ENCODE measurements around the gene LDLRAD2. TPM values are rescaled to one million over a fixed set of nuclear protein-coding genes. Genes with fewer than 3 reads are reported as not detected.
A peak's percentile ranks its signal among the peaks of the same experiment; 100 is the strongest.

The LDLRAD2 gene
- total and polyA plus RNA-seq, 2 donors, result 0.63 to 7.1 TPM

DNA sequence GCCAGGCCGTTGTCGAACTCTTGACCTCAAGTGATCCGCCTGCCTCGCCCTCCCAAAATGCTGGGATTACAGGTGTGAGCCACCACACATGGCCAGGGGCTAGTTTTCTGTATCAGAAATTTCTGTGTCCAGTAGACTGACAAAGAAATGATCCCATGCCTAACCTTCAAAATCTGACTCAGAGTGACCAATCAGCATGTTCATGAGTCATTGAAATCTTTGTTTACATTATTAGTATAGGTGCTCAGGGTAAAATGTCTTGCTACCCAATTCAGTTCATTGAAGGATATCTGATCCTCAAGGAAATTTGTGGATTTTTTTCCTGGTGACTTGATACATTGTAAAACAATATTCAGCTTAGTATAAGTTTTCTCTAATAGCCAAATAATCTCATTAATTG, 11.0 kb upstream of the LDLRAD2 start:
- no peaks in the 10 kb centered on the region for H3K36me3 ChIP-seq (ENCODE audit: insufficient read depth)
- no peak overlapping the region for H3K27ac ChIP-seq (ENCODE audit: low read depth)
- 91% methylated on average over 4 of the region's 4 CpGs for WGBS
- H3K4me3 ChIP-seq (ENCODE audit: low read depth, low read length), result no peak overlapping the region
- DNase-seq (ENCODE audit: extremely low spot score), result no peak
- no peaks in the 10 kb centered on the region for H3K4me1 ChIP-seq (ENCODE audit: insufficient read depth)

DNA sequence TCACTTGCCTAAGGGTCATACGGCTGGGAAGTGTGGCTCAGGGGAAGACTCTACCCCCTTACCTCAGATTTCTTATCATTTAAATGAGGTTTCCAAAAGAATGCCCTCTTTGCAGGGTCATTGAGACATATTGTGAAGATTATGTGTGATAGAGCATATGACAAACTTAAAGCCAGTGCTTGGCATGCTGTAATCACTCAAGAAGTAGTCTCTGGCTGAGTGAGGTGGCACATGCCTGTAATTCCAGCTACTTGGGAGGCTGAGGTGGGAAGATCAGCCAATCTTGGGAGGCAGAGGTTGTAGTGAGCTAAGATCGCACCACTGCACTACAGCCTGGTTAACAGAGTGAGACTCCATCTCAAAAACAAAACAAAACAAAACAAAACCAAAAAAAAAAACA, 7.5 kb upstream of the LDLRAD2 start:
- no peaks in the 10 kb centered on the region for H3K4me1 ChIP-seq (ENCODE audit: insufficient read depth)
- WGBS, result 75% methylated on average over 2 of the region's 2 CpGs
- H3K4me3 ChIP-seq (ENCODE audit: low read depth, low read length), result no peak overlapping the region
- no peaks in the 10 kb centered on the region for H3K36me3 ChIP-seq (ENCODE audit: insufficient read depth)
- no peak overlapping the region for H3K27ac ChIP-seq (ENCODE audit: low read depth)
- no peak for DNase-seq (ENCODE audit: extremely low spot score)

DNA sequence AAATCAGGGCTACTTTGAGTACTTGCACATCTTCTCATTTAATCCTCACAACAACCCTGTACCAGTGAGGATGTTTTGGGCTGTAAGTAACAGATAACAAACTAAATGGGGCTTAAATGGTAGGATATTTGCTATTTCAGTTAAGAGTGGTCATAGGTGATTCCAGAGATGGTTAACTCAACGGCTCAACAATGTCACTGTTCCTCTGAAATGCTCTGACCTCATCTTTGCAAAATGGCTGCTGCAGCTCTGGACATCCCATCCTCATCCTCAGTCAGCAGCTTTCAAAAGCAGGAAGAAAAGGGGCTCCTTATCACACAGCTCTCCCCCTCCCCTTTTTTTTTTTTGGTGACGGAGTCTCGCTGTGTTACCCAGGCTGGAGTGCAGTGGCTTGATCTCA, 1.5 kb downstream of the LDLRAD2 start:
- WGBS, result 96% methylated on average over 3 of the region's 3 CpGs
- no peak for DNase-seq (ENCODE audit: extremely low spot score)
- H3K4me1 ChIP-seq (ENCODE audit: insufficient read depth), result no peaks in the 10 kb centered on the region

DNA sequence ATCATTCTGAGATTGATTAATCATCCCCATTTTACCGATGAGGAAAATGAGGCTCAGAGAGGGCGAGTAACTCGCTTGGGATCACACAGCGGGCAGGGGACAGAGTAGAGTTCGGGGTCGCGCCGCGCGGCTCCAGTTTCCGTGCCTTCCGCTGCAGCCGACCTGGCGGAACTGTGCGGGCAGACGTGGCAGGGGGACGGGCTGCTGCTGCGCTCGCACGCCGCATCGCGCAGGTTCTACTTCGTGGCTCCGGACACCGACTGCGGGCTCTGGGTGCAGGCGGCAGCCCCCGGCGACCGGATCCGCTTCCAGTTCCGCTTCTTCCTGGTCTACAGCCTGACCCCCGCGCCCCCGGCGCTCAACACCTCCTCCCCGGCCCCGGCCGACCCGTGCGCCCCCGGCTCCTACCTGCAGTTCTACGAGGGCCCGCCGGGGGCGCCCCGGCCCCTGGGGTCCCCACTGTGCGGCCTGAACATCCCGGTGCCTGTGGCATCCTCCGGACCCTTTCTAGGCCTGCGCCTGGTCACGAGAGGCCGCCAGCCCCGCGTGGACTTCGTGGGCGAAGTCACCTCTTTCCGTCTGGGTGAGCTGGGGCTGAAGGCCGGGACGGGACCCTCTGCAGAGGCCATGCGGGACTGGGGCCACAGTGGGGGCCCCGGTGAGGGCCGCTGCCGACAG, 2.3 kb downstream of the LDLRAD2 start:
- no peak overlapping the region for H3K27ac ChIP-seq (ENCODE audit: low read depth)
- H3K36me3 ChIP-seq (ENCODE audit: insufficient read depth), result no peaks in the 10 kb centered on the region
- H3K4me3 ChIP-seq (ENCODE audit: low read depth, low read length), result peak overlapping the region; percentile 30
- no peaks in the 10 kb centered on the region for H3K4me1 ChIP-seq (ENCODE audit: insufficient read depth)
- WGBS, result 12% methylated on average over 65 of the region's 65 CpGs
- no peak for DNase-seq (ENCODE audit: extremely low spot score)

More for the DNA sequence above, 1.5 kb downstream of the LDLRAD2 start:
- H3K36me3 ChIP-seq (ENCODE audit: insufficient read depth), result no peaks in the 10 kb centered on the region
- H3K4me3 ChIP-seq (ENCODE audit: low read depth, low read length), result no peak overlapping the region
- H3K27ac ChIP-seq (ENCODE audit: low read depth), result no peak overlapping the region

DNA sequence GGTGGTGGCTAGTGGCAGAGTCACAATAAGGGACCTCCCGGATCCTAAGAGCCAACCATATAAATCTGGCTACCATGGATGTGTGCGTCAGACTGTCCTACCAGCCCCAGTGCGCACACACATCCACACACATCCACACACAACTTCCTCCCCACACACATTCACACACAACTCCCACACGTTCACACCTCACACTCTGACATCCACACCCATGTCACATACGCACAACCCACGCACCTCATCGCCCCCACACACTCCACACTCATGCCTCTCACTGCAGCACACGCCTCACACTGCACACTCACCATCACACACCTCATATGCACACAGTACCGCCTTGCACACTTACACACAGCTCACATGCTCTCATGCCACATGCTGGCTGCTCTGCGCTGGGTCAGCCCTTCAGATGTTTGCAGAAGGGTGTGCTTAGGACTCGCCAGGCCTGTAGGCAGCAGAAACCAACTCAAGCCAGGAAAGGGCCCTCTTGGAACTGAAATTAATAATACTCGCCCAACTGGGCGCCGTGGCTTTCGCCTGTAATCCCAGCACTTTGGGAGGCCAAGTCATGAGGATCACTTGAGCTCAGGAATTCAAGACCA, 3.0 kb downstream of the LDLRAD2 start:
- WGBS, result 94% methylated on average over 15 of the region's 15 CpGs
- Histone ChIP-seq H3K36me3 (ENCODE audit: insufficient read depth) (no peaks in the 10 kb centered on the region), H3K4me1 (ENCODE audit: insufficient read depth) (no peaks in the 10 kb centered on the region), H3K27ac (ENCODE audit: low read depth) (no peak overlapping the region), H3K4me3 (ENCODE audit: low read depth, low read length) (no peak overlapping the region)
- DNase-seq (ENCODE audit: extremely low spot score), result no peak

DNA sequence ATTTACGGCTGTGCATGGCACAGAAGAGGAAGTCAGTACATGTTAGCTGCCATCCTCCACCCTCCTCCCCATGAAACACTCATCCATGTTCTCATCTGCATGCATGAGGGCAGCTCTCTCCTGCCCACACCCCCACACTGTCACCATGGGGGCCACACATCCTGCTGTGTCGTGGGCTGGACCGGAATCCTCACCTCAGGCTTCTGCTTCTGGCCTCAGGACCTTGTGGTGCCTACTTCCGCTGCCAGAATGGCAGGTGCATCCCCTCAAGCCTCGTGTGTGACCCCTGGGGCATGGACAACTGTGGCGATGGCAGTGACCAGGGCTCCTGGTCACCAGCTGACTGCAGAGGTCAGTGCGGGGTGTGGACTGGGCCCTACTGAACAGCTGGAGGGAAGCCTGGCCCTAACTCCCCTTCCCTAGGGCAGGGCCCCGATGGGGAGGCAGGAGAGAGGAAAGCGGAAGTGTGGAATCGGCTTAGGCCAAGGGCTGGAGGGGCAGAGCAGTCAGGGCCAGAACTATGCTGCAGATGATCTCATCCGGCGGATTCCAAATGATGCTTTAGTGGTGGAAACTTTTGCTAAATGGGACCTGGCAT, 3.8 kb downstream of the LDLRAD2 start:
- Histone ChIP-seq H3K27ac (ENCODE audit: low read depth) (no peak overlapping the region), H3K36me3 (ENCODE audit: insufficient read depth) (no peaks in the 10 kb centered on the region), H3K4me3 (ENCODE audit: low read depth, low read length) (no peak overlapping the region), H3K4me1 (ENCODE audit: insufficient read depth) (no peaks in the 10 kb centered on the region)
- DNase-seq (ENCODE audit: extremely low spot score), result no peak
- WGBS, result 63% methylated on average over 12 of the region's 12 CpGs

DNA sequence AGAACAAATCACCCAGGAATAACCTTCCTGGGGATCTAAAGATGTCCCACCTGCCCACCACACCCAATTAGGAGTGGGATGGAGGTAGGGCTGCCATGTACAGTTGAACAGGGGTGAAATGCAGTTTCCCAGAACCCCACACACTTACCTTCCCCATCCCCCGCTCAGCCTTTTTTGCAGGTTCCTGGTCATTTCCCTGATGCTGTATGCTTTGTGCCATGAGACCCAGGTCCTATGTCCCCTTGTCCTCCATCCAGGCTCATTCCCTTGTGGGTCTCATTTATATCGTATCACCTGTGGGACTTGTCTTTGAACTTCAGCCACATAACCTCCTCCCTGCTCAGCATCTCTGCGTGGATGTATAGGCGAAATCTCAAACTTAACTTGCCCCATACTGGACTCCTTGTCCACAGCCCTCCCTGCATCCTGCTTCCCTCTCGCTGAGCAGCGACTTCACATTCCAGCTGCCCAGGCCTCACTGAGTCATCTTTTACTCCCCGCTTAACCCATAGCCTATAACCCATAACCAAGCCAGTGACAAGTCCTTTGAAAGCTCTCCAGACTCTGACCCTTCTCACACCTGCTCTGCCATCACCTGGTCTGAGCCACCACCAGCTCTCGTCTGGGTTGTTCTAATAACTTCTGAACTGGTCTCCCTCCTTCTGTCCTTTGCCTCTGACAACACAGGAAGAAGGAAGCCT, 4.7 kb downstream of the LDLRAD2 start:
- WGBS, result 67% methylated on average over 8 of the region's 8 CpGs
- no peak overlapping the region for H3K4me3 ChIP-seq (ENCODE audit: low read depth, low read length)
- no peak for DNase-seq (ENCODE audit: extremely low spot score)
- H3K27ac ChIP-seq (ENCODE audit: low read depth), result no peak overlapping the region
- no peaks in the 10 kb centered on the region for H3K36me3 ChIP-seq (ENCODE audit: insufficient read depth)
- H3K4me1 ChIP-seq (ENCODE audit: insufficient read depth), result no peaks in the 10 kb centered on the region

DNA sequence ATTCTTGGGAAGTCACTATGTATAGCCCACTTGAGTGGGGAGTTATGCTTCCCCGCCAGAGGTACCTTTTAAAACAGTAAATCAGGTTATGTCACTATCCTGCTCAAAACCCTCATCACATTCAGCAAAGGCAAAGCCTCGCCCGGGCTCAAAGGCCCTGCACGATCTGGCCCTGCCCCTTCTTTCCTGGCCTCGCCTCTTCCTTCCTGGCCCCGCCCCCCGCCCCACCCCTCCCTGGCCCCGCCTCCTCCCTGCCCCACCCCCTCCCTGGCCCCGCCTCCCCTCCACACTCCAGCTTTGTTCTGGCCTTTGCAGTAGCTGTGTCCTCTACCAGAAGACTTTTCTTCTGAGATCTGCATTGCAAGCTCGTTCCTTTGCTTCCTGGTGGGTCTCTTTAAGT, 6.6 kb downstream of the LDLRAD2 start:
- no peak overlapping the region for H3K27ac ChIP-seq (ENCODE audit: low read depth)

DNA sequence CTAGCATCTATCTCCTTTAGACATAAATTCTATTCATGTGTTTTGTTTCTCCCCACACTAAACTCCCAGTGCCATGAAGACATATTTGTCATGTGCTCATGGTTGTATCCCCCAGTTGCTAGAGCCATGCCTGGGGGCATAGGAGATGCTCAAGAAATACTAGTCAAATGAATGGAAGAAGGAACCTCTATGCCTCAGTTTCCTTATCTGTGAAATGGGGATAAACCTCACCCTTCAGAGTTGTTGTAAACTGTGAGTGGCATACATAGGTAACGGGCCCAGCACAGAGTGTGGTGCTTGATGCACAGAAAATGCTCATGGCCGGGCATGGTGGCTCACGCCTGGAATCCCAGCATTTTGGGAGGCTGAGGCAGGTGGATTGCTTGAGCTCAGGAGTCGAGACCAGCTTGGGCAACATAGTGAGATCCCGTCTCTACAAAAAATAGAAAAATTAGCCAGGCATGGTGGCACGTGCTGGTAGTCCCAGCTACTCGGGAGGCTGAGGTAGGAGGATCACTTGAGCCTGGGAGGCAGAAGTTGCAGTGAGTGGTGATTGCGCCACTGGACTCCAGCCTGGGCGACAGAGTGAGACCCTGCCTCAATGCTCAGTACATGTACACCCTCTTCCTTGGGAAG, 8.7 kb downstream of the LDLRAD2 start:
- DNase-seq (ENCODE audit: extremely low spot score), result no peak
- Histone ChIP-seq H3K4me1 (ENCODE audit: insufficient read depth) (no peaks in the 10 kb centered on the region), H3K27ac (ENCODE audit: low read depth) (no peak overlapping the region), H3K4me3 (ENCODE audit: low read depth, low read length) (no peak overlapping the region), H3K36me3 (ENCODE audit: insufficient read depth) (peaks cover 5% of the 10 kb centered on the region)
- WGBS, result 96% methylated on average over 9 of the region's 9 CpGs

More for the DNA sequence above, 6.6 kb downstream of the LDLRAD2 start:
- H3K4me3 ChIP-seq (ENCODE audit: low read depth, low read length), result no peak overlapping the region
- WGBS, result 29% methylated on average over 10 of the region's 10 CpGs
- no peaks in the 10 kb centered on the region for H3K4me1 ChIP-seq (ENCODE audit: insufficient read depth)
- no peaks in the 10 kb centered on the region for H3K36me3 ChIP-seq (ENCODE audit: insufficient read depth)
- DNase-seq (ENCODE audit: extremely low spot score), result no peak

DNA sequence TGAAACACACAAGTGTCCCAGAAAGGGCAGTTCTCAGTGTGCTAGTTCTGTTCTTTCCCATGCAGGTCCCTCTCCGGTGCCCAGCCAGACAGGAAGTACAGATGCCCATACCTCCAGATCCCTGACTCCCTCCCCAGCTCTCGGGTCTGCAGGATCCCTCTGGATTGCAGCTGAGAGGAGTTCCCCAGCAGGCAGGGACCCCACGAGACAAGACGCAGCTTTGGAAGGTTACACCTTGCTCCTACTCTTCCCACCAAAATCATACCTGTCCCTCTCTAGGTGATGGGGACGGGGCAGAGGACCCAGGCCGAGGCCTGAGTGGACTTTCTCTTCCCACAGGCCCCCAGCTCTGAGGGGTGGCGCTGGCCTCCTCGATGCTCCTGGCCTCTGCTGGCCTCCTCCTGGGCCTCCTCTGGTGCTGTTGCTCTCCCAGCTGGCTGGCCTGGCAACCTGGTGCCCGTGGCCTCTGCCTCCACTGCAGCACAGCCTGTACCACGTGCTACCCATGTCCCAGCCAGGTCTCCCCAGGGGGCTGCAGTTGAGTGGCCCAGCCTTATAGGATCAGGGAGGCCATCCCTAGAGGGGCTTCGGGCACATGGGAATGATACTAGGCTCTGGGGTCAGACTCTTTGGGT, 9.4 kb downstream of the LDLRAD2 start:
- 89% methylated on average over 11 of the region's 11 CpGs for WGBS
- no peak overlapping the region for H3K4me3 ChIP-seq (ENCODE audit: low read depth, low read length)

DNA sequence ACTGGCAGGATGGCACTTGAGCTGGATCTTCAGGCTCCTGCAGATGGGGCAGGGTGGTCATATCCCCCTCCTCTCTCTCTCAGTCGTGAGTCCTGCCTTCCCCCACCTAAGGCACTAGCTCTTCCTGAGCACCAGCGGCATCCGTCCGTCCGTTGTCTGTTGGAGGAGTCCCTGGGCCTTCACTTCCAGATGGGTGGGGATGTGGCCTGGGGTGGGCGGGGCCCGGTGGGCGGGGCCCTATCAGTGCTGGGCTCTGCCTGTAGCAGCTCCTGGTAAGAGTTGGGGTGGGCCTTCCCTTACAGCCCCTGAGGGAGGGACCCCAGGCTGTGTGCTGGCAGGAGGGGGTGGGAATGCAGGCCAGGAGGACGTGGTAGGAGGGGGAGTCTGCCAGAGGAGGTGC, 10.3 kb downstream of the LDLRAD2 start:
- peaks cover 5% of the 10 kb centered on the region for H3K36me3 ChIP-seq (ENCODE audit: insufficient read depth)
- WGBS, result 37% methylated on average over 9 of the region's 9 CpGs
- no peak overlapping the region for H3K4me3 ChIP-seq (ENCODE audit: low read depth, low read length)
- H3K4me1 ChIP-seq (ENCODE audit: insufficient read depth), result no peaks in the 10 kb centered on the region
- no peak for DNase-seq (ENCODE audit: extremely low spot score)
- no peak overlapping the region for H3K27ac ChIP-seq (ENCODE audit: low read depth)

More for the DNA sequence above, 9.4 kb downstream of the LDLRAD2 start:
- Histone ChIP-seq H3K27ac (ENCODE audit: low read depth) (no peak overlapping the region), H3K36me3 (ENCODE audit: insufficient read depth) (peaks cover 5% of the 10 kb centered on the region), H3K4me1 (ENCODE audit: insufficient read depth) (no peaks in the 10 kb centered on the region)
- DNase-seq (ENCODE audit: extremely low spot score), result no peak

DNA sequence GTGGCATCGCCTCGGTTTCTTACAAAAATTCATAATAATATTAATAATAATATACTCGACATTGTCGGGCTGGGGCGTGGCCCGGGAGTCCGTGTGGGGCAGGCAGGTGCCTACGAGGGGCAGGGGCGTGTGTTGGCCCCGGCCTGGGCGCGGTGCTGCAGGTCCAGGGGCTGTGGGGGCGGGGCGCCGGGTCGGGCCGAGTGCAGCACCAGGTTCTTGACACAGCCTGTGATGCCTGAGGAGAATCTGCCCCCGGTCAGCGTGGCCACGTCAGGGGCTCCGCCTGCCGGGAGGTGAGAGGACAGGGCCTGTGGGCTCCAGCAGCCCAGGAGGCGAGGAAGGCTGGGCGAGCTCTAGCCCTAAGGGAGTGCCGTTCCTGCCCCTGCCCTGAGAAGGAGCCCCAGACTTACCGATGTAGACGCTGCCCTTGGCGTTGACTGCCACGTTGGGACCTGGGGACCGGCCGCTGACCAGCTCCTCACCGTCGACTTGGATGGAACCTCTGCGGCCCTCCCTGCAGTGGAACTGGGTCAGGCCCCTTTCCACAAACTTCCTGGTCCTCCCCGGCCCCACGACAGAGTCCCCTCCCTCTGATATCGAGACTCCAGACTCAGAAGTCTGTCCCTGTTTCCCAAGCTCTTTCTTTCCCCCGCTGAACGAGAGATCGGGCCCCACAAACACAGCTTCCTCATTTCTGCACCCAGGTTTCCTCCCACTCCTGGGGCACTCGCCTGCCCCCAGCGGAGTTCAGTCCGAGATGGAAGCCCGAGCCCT, 11.3 kb downstream of the LDLRAD2 start:
- no peak overlapping the region for H3K4me3 ChIP-seq (ENCODE audit: low read depth, low read length)
- H3K27ac ChIP-seq (ENCODE audit: low read depth), result no peak overlapping the region
- no peaks in the 10 kb centered on the region for H3K4me1 ChIP-seq (ENCODE audit: insufficient read depth)
- H3K36me3 ChIP-seq (ENCODE audit: insufficient read depth), result peaks cover 5% of the 10 kb centered on the region
- no peak for DNase-seq (ENCODE audit: extremely low spot score)
- WGBS, result 86% methylated on average over 44 of the region's 44 CpGs
